Activated CD4-positive, alpha-beta T cell treated with anti-CD3 and anti-CD28 coated beads, Interleukin-2, amount 50 U/mL, for 16 hours (primary cell): ENCODE measurements around the gene PNMA6F.

ENCODE experiments used
- DNase-seq: peaks from one replicate; pipeline ENCODE4 v3.0.0-alpha.2; 2020

Gene PNMA6F

DNA sequence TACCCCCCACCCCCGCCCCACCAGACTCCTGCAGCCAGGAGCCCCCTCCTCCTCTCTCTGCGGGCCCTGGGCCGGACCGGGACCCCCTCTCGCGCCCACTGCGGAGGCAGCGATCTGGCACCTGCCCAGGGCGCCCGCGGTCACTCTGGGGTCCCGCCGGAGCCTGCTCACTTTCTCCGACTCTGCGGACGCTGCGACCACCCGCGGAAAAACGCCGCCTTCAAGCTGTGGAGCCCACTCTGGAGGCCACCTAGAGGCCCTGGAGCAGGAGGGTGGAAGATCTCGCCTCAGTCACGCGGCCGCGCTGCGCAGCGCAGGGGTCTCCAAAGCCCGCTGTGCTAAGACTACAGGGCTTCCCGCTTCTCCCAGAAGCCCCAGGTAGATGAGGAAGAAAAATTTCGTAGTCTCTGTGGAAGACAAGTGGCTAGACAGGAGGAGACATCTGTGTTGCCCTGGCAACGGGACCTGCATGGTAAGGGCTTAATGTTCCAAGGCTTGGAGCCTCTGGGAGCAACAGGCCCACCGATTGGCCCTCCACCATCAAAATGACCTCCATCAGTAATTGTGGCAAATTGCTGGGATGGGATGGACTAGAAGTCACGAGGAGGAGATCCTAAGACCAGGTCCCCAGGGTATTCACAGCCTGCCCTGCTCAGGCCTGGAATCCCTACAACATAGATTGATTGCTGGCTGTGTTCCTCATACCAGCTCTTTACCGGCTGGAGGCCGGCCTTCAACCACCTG lies at the start of gene PNMA6F:
Gene PNMA6F (minus strand): TSS at position 387 of the 744 bp plus-strand sequence. CDS start 1,093 bp downstream, outside the sequence.
- DNase-seq = no peak

DNA sequence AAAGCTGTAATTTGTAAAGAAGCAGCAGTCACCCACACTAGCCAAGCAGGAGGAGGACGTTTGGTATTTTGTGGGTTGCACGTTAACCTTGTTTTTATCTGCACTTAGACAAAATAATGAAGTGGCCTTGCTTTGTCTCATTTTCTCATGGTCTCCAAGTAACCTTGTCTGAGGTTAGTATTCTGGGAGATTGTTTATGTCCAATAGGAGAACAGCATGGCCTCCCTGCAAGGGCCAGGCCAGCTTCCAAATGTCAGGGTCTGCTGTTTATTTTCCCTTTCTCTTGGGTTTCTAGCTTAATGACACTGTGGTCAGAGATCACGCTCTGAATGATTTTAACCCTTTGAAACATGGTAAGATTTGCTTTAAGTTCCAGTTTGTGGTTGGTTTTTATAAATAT lies 49.7 kb upstream of the PNMA6F start:
- DNase-seq = no peak

DNA sequence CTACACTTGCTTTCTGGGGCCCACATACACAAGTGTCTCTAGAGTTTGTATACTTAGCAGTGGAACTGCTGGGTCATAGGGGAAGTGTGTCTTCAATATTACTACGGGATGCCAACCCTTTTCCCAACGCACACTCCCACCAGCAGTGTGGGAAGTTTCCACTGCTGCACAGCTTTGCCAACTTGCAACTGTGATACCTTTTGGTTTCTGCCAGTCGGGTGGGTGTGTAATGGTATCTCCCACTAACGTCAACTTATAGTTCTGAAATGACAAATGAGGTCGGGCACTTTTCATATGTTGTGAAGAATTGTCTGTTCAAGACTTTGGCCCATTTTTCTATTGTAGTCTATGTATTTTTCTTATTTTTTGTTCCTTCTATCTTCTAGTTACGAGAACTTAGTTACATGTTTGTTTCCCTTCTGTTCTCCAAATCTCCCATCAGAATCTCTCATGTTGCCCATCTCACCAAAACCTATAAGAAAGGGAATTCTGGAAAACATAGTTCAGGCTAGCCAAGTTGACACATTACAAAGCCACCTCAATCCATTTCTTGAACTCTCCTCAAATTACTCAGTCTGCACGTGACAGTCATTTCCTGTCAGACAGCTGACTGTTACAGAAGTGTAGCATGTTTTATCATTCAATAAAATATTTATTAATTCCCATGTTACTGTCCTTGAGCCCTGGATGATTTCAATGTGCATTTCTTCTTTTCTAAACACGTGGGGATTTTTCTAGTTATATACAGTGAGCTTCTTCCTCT lies 48.9 kb upstream of the PNMA6F start:
- peak; percentile 28 for DNase-seq

DNA sequence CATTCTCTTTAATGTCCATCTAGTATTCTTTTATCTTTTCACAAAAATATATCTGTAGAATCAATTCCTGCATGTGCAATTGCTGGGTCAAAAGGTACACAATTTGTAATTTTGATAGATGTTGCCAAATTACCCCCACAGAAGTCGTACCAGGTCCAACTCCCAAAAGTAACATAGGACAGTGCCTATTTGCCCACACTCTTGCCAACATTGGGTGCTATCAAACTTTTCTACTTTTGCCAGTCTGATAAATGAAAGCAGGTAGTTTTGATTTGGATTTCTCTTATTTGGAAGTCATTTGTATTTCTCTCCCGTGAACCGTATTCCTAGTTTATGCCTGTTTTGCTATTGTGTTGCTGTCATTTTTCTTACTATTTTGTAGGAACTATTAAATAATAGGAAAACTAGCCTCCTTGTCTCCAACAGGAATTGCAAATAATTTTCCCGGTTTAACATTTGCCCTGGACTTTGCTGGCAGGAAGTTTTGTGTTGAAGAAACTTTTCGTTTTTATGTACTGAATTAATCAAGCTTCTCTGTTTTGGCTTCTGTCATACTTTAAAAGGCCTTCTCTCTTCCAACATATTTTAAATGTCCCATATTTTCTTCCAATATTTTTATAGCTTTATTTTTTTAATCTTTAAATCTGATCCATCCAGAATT lies 45.4 kb upstream of the PNMA6F start:
- no peak for DNase-seq

DNA sequence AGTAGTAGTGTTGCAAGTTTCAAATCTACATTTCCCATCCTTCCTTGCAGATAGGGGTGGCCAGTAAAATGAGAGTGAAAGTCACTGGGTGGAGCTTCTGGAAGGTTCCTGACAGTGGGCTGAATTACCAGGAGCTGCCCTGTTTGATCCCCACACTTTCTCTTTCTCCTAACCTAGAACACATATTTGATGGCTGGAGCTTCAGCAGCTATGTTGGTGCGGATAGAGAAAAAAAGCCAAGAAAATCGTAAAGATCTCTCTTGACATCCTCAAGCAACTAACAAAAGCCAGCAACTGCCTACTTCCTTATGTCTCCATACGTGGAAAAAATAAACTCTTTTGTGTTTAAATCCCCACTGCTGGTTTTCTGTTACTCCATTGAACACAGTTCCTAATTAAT lies 44.6 kb upstream of the PNMA6F start:
- DNase-seq = no peak

DNA sequence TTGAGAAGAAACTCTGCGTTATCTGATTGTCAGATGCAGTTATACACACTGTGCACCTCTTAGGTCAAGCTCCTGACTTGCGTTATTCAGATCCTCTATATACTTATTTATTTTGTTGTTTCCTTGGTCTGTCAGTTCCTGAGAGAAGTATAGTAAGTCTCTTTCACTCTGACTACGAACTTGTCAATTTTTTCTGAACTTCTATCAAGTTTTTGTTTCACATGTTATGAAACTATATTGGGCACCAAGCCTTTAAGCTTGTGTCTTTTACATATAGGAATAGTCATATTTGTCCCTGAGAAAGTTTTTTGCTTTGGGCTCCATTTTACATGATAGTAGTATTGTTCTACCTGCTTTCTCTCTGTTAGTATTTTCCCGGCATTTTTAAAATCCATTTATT lies 44.1 kb upstream of the PNMA6F start:
- peak; percentile 29 for DNase-seq

DNA sequence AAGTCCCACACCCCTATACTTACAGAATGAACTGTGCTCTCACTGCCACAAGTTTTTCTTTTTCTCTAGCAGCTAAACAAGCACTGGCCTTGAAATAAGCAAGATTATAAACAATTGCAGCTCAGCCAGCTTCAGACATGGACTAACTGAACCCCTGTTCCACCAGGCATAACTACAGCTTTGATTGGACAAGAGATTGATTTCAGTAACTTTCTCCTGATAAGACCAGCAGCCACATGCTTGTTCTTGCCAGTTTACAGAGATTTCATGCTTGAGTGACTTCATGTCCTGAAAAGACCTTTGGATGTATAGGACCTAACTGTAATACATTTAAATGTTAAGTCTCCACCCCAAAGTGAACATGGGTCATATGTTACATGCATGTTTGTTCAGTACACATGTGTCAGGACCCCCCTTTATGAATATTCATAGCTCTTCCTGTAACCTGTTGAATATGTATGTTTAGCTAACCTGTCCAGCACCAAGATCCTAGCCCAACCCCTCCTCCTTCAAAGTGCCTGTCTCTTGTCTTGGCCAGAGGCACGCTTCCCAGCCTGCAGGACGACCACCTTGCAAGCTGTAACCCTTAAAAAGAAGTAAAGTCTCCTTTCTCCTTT lies 40.3 kb upstream of the PNMA6F start:
- no peak for DNase-seq

DNA sequence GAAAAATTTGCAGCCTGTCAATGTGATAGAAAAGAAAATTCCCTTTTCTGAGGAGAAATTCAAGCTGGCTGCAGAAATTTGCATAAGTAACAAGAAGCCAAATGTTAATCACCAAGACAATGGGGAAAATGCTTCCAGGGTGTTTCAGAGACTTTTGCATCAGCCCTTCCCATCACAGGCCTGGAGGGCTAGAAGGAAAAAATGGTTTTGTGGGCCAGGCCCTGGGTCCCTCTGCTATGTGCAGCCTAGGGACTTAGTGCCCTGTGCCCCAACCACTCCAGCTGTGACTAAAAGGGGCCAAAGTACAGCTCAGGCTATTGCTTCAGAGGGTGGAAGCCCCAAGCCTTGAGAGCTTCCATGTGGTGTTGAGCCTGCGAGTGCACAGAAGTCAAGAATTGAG lies 36.3 kb upstream of the PNMA6F start:
- no peak for DNase-seq

DNA sequence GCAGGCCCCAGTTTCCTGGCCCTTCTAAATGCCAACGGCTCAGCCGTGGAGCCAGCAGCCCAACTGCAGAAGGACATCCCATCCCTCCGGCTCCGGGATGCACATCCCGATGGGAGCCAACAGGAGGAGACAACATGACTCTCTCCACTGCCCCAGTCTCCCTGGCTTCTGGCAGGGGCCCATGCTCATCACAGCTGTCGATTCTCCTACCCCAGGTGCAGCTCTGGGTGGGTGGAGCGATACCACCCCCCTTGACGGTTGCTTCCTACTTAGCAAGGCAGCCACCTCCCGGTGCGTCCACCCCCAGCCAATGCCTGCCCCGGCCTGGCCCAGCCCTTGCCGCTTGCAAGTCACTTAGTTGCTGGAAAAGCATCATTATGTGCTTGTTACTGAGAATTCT lies 31.8 kb upstream of the PNMA6F start:
- no peak for DNase-seq

DNA sequence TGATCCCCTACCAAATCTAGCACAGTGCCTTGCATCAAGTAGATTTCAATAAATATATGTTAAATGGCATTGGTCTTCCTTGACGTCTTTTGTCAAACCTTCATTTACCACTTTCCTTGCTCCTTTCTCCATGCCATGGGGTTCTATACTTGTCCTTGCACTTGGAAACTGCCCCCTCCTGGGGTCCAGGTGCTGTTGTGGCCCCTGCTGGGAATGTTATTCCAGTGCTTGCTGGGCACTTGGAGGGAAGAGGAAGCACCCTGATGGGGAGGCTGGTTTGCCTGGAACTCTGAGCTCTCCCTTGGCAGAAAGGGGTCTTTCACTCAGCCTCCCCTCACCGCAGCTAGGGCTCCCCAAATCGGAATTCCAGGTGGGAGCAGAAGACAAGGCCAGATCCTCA lies 31.3 kb upstream of the PNMA6F start:
- DNase-seq = no peak

DNA sequence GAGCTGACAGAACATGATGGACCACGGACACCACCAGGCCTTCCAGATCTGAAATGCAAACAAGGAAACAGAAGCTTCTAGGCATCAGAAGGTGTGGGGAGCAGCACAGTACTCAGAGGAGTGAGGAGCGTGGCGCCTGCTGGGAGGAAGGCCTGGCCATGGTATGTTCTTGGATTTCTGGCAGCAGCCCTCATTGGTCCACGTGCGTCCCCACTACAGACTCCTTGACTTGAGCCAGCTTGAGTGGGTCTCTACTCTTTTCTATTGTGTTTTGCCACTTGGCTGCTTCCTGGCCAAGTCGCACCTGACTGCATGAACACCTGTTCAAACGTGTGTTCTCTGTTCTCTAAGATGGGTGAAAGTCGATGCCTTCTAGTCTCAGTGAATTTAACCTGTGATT lies 30.4 kb upstream of the PNMA6F start:
- no peak for DNase-seq

DNA sequence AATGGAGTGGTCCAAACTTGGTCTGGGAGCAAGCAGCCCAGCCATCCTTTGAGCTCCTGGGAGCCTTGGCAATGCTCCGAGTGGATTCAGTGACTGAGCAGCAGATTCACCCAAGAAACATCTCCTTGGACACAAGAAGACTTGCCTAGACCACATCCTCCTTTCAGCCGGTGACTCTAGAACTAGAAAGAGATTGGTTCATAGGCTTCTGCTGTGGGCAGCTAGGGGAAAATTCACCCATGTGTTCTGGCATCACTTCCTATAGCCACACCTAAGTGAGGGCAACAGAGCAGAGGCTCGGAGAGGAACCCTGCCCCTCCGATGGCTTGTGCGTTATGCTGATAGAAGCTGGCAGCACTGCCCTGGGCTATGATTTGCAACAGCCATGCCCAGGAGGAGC lies 28.4 kb upstream of the PNMA6F start:
- DNase-seq = no peak

DNA sequence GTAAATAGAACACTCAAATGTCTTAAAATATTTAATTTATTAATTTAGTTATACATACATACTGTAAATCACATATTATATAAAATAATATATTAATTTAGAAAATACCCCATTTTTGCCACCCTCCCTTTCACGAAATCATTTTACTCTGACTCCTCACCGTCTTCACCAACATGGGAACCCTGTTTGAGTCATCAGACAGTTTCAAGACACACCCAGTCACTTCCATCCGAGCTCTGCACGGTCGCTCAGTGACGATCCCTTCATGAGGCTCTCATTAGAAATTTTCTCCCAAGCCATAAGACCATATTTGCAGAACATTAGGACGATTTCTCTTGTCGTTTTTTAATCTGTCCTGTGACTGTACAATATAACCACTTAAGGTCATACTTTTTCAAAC lies 26.9 kb upstream of the PNMA6F start:
- DNase-seq = no peak

DNA sequence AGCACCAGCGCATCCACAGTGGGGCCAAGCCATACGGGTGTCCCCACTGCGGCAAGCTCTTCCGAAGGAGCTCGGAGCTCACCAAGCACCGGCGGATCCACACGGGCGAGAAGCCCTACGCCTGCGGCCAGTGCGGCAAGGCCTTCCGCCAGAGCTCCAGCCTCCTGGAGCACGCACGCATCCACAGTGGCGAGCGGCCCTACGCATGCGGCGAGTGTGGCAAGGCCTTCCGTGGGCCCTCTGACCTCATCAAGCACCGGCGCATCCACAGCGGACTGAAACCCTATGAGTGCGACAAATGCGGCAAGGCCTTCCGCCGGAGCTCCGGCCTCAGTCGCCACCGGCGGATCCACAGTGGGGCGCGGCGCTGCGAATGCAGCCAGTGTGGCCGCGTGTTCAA lies 26.0 kb upstream of the PNMA6F start:
- DNase-seq = no peak

DNA sequence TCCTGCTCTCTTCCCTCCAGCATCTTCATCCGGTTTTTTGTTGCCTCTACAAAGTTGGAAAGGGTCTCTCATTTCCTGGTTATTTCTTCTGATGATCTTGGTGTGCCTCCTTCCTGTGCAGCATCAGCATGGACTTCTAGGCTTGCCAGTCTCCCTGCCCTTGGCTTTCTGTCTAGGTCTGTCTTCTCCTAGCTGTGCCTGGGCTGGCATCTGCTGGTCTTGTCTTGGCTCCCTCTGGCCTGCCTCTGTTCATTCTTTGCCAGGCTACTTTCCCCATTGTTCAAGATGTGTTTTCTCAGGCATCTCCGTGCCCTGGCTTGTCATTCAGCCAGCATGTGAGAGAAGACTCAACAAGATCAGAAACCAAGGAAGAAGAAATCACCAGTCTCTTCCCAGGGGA lies 22.1 kb upstream of the PNMA6F start:
- no peak for DNase-seq

DNA sequence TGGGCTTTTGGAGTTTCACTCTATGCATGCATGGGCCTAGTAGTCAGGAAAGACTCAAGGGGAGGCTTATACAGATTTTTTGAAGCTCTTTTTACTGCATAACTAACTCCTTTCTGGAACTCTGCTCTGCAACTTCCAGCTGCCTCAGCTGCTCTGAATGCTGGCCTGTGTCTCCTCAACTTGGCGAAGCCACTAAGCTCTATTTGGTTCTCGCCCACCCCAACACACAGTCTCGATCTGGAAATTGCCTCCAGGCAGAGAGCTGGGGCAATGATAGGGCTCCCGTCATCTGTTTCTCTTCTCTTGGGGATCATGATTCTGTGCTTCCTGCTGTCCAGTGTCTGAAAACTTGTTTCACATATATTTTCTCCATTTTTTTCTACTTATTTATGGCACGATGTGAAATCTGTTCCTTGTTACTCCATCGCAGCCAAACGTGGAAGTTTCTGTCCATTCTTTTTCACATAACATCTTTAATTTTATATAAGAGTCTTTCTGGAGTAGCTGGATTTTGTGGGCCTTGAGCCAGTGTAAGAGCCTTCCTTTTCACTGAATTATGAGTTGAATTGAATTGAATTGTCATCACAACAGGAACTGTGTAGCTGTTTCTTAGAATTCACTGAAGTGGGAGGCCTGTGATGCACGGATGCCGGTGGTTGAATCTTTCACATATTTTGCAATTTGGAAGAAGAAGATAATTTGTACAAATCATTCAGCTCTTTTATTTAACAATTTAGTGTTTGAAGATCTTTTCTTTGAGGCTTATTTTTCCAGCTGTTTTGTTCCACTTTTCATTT lies 21.4 kb upstream of the PNMA6F start:
- DNase-seq = no peak

DNA sequence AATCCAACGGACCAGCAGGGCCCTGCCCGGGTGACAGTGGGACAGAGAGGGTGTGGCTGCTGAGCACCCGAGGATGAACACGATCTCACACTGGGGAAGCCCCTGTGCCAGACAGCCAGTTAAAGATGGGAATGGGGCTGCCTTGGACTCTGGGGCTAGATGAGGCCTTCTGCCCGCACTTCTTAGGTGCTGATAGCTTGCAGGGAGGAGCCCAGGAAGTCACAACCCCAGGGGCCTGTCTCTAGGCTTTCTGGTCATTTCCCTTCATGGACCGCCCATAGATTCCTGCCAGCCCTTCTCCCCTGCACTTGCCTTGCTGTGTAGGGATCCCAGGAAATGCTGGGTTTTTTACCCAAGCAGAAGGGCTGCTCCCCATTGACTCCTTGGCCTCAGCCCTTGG lies 18.5 kb upstream of the PNMA6F start:
- no peak for DNase-seq

DNA sequence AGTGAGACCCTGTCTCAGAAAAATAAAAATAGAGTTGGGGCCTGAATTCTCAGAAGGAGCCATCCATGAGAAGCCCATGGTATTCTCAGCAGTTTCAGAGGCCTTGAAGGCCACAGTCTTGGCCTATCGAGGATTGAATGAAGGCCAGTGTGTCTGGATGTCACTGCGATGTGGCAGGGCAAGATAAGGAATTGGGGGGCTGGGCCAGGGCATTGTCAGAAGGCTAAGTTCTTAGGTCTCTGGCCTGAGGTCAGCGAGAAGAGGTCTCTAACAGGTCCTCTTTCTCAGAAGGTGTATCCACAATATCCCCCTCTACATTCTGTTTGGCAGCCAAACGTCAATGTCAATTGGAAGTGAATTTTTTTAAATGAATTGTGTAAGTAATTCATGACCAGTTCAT lies 18.1 kb upstream of the PNMA6F start:
- DNase-seq = no peak

DNA sequence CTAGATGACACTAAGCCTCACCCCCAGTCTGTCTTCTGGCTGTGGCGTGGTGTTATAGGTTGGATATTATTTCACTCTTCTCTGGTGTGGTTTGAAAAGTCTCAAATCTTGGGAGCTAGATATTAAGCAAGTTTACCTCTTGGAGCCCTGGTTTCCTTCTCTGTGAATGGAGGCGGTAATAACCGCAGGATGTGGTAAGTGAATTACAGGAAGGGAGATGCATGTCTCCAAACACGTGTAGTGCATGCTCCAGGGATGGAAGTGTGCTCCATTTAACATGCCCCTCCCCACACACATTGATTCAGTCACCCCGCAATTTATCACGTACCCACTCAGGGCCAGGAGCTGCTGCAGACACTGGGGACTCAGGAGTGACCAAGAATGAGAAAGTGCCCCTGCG lies 17.3 kb upstream of the PNMA6F start:
- no peak for DNase-seq

DNA sequence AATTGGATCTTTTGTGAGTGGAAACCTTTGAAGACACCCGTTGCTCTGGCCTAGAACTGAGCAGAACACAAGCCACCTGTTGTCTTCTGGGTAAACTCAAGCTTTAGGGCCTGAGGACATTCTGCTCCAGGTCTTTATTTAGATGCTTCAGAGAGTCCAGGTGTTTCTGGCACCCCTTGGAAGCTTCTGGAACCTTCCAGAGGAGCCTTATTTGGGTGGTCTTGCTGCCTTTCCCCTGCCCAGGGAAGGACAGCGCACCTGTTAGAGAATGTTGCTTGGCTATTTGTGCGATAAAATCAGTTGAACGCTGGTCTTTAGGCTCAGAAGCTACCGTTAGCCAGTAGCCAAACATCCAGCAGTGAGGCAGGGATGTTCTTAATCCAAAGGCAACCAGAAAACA lies 15.4 kb upstream of the PNMA6F start:
- no peak for DNase-seq

DNA sequence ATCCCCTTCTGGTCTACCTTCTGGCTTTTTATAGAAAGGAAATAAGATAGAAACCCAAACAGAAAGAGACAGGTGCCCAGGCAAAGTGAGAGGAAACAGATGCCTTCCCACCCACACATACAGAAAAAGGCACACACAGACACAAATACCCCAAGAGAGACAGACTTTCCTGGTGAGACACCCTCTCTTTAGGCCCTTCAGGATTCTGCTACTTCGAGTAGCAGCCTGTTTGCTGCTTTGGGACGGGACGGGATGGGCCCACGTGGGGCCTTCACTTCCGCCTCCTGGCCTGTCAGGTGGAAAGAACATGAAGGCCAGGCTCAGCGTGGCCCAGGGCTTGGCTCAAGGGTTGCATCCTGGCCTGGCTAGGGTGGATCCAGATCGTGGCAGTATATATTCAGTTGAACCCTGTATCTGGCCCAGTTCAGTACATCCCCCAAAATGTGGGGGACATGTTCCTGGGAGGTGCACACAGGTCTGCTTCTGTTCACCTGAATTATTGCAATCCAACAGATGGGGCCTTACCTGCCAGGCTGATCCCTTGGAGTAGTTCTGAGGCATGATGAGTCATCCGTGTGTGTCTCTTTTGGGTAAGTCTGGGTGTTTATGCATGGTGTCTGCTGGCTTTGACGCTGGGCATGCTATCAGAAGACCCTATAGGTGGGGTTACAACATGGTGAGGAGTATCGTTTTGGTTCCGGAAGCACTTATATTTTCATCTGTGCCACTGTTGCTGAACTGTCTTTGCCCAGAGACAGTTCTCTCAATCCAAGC lies 14.7 kb upstream of the PNMA6F start:
- no peak for DNase-seq
